Measurements from ENCODE around the gene AFF4.

GRCh38 chr5:132873119-132873929 is 90.1 kb downstream of the AFF4 start, which contains the start of gene LEAP2:
- TF ChIP-seq EP300 (conservative IDR thresholded peaks at IDR 0.05; ENCODE audit: poor library complexity, severe bottlenecking) (no peak), CTCF (IDR thresholded peaks at IDR 0.05; ENCODE audit: poor library complexity, severe bottlenecking) (no peak), EZH2 (IDR thresholded peaks at IDR 0.05; ENCODE audit: borderline replicate concordance, insufficient read depth, low read length, poor library complexity, severe bottlenecking) (no peak), TAF1 (IDR thresholded peaks at IDR 0.05; ENCODE audit: low read depth) (no peak), POLR2AphosphoS5 (IDR thresholded peaks at IDR 0.05) (no peak), REST (IDR thresholded peaks at IDR 0.05; ENCODE audit: borderline replicate concordance) (no peak), SMC3 (conservative IDR thresholded peaks at IDR 0.05; ENCODE audit: poor library complexity) (no peak)

Measured in neural cell (in vitro differentiated cells).